Endothelial cell of umbilical vein (primary cell): ENCODE results near the gene TRIM13. TPM values are rescaled to one million over a fixed set of nuclear protein-coding genes. Genes with fewer than 3 reads are reported as not detected.

ENCODE experiments used
- BruUV-seq: library from RNA; stranded (reverse); fragments of 400-500 nt; replicated peaks from 2 replicates; lab custom pipeline; 2021; lab: Mats Ljungman, UMichigan
- CTCF ChIA-PET: fragments of 300-600, 350-600 bp; sonication (Branson Sonifier 250); formaldehyde crosslinking; loops from one replicate; lab custom pipeline; 2021; ENCODE audit warnings: antibody characterized with exemption, inconsistent platforms; lab: Charles Lee
- POLR2A ChIA-PET: fragments of 300-600, 350-600 bp; sonication (Branson Sonifier 250); formaldehyde crosslinking; loops from one replicate; lab custom pipeline; 2021; ENCODE audit warnings: antibody characterized with exemption, inconsistent platforms; lab: Charles Lee
- DNase-seq: peaks from one replicate; pipeline ENCODE4 v3.0.0-alpha.2; 2011; ENCODE audit warnings: low read depth, low spot score
- FAIRE-seq: peaks from 2 replicates; lab custom pipeline; 2011; peaks lifted over from hg19 to GRCh38; lab: Jason Lieb, UNC
- H2AFZ ChIP-seq: 2 replicates; pipeline ENCODE4 v1.6.0; 2012; ENCODE audit warnings: low read depth, low read length, control low read depth, inconsistent platforms
- H3K27ac ChIP-seq: 2 replicates; pipeline ENCODE4 v1.5.1; 2011; ENCODE audit warnings: low read depth, mild to moderate bottlenecking, control low read depth, low read length, moderate library complexity; ENCODE audit not compliant: insufficient read depth
- H3K27me3 ChIP-seq, 2 experiments: 2 replicates each; pipeline versions ENCODE4 v1.6.0 to v1.6.1; 2011; ENCODE audit warnings: low read length in 2 of 2, mixed read lengths in 1 of 2; ENCODE audit not compliant: control insufficient read depth in 2 of 2, insufficient read depth in 2 of 2
- H3K36me3 ChIP-seq, 2 experiments: 2 replicates in 1 of 2; 3 replicates in 1 of 2; pipeline ENCODE4 v1.5.1; 2011; ENCODE audit warnings: low read length in 2 of 2, mild to moderate bottlenecking in 1 of 2, moderate library complexity in 1 of 2; ENCODE audit not compliant: control insufficient read depth in 2 of 2, insufficient read depth in 2 of 2; ENCODE audit errors: extremely low read depth in 1 of 2
- H3K4me1 ChIP-seq: 3 replicates; pipeline ENCODE4 v1.5.1; 2011; ENCODE audit warnings: mild to moderate bottlenecking, low read length; ENCODE audit not compliant: control insufficient read depth, insufficient read depth; ENCODE audit errors: extremely low read depth
- H3K4me2 ChIP-seq: 2 replicates; pipeline ENCODE4 v1.6.1; 2011; ENCODE audit warnings: low read length, control low read depth, mixed read lengths; ENCODE audit not compliant: insufficient read depth
- H3K4me3 ChIP-seq, 3 experiments: fragments of 200-600 bp in 1 of 3; sonication (generic), shearing (Covaris generic) in 1 of 3; replicated peaks in 1 of 3; 2 replicates each; pipeline ENCODE4 v1.5.1; 2011 to 2016; ENCODE audit warnings: control low read depth in 3 of 3, low read length in 3 of 3, mild to moderate bottlenecking in 2 of 3, inconsistent platforms in 1 of 3, low read depth in 1 of 3, moderate library complexity in 1 of 3; ENCODE audit not compliant: insufficient read depth in 1 of 3
- H3K79me2 ChIP-seq: 2 replicates; pipeline ENCODE4 v1.6.0; 2012; ENCODE audit warnings: low read length, inconsistent platforms; ENCODE audit not compliant: control insufficient read depth, insufficient read depth
- H3K9ac ChIP-seq: replicated peaks from 2 replicates; pipeline ENCODE3; 2011; ENCODE audit warnings: low read length, control low read depth; ENCODE audit not compliant: insufficient read depth; ENCODE audit errors: extremely low read depth
- H3K9me1 ChIP-seq: replicated peaks from 3 replicates; pipeline ENCODE4 v1.6.0; 2011; ENCODE audit warnings: mild to moderate bottlenecking, low read length; ENCODE audit not compliant: control insufficient read depth, insufficient read depth; ENCODE audit errors: extremely low read depth
- H3K9me3 ChIP-seq: replicated peaks from 2 replicates; pipeline ENCODE4 v1.5.1; 2012; ENCODE audit warnings: low read length, inconsistent platforms; ENCODE audit not compliant: control insufficient read depth, insufficient read depth
- H4K20me1 ChIP-seq: replicated peaks from 2 replicates; pipeline ENCODE3; 2011; ENCODE audit warnings: mild to moderate bottlenecking, low read length; ENCODE audit not compliant: control insufficient read depth, insufficient read depth; ENCODE audit errors: extremely low read depth
- CTCF ChIP-seq, 2 donors: IDR thresholded peaks; 1 replicate in 1 of 2; 2 replicates in 1 of 2; pipeline ENCODE4 v1.5.1; 2011; ENCODE audit warnings: low read length in 2 of 2, mild to moderate bottlenecking in 2 of 2, moderate library complexity in 2 of 2, control low read depth in 1 of 2, inconsistent platforms in 1 of 2, low read depth in 1 of 2; ENCODE audit not compliant: insufficient read depth in 1 of 2; ENCODE audit errors: extremely low read depth in 1 of 2
- EZH2 ChIP-seq: IDR thresholded peaks from 2 replicates; pipeline ENCODE4 v1.6.1; 2012; ENCODE audit warnings: borderline replicate concordance, low read depth, mild to moderate bottlenecking, moderate library complexity, low read length, inconsistent platforms; ENCODE audit not compliant: severe bottlenecking
- FOS ChIP-seq: IDR thresholded peaks from 2 replicates; pipeline ENCODE4 v1.6.1; 2011; ENCODE audit warnings: mild to moderate bottlenecking, low read length, moderate library complexity, borderline replicate concordance; ENCODE audit not compliant: insufficient read depth
- GATA2 ChIP-seq: IDR thresholded peaks from 2 replicates; pipeline ENCODE4 v1.7.0; 2011; ENCODE audit warnings: low read depth, mild to moderate bottlenecking, moderate library complexity, mixed read lengths, low read length; ENCODE audit not compliant: insufficient read length, insufficient read depth
- JUN ChIP-seq: IDR thresholded peaks from 2 replicates; pipeline ENCODE4 v1.6.1; 2011; ENCODE audit warnings: borderline replicate concordance, low read depth; ENCODE audit not compliant: insufficient read length, insufficient read depth
- MAX ChIP-seq: IDR thresholded peaks from 2 replicates; pipeline ENCODE4 v1.6.1; 2011; ENCODE audit not compliant: insufficient read depth, insufficient read length
- MYC ChIP-seq: IDR thresholded peaks from one replicate; pipeline ENCODE4 v1.6.1; 2011; ENCODE audit warnings: mild to moderate bottlenecking, low read depth, low read length
- POLR2A ChIP-seq: IDR thresholded peaks from 2 replicates; pipeline ENCODE4 v1.6.1; 2012; ENCODE audit warnings: low read depth, mild to moderate bottlenecking, control low read depth, low read length
- POLR2AphosphoS5 ChIP-seq: IDR thresholded peaks from 2 replicates; pipeline ENCODE4 v1.6.1; 2012; ENCODE audit warnings: low read depth, mild to moderate bottlenecking, control low read depth, low read length, moderate library complexity; ENCODE audit not compliant: insufficient read depth
- dilution Hi-C: fragments of 300-500 bp; cut with MboI; formaldehyde crosslinking; loops from one replicate; pipeline ENCODE4 v1.15.0; 2019; ENCODE audit warnings: low sequenced_read_pairs; ENCODE audit not compliant: extremely low pct_ligation_motif_present
- intact Hi-C: fragments of 100-400 bp; cut with micrococcal nuclease; formaldehyde crosslinking; loops from one replicate; pipeline ENCODE4 v1.10.0; 2022
- polyA plus RNA-seq, 4 experiments: library from polyadenylated mRNA; depleted of rRNA in 3 of 4; stranded (reverse) in 3 of 4; unstranded in 1 of 4; fragments of >200 nt; gene quantifications; 2 replicates each; pipeline versions ENCODE4 v1.2.1 to v1.2.3, GENCODE V29; 2011 to 2012; ENCODE audit warnings: missing spikeins in 1 of 4
- total RNA-seq: library from RNA; stranded (reverse); gene quantifications from 2 replicates; pipeline ENCODE4 v1.2.3, GENCODE V29; 2021

The TRIM13 gene
- total and polyA plus RNA-seq, 2 donors (not counting 3 experiments of a cell fraction or from before 2014, with no cell fraction given): 12.5 to 28.2 TPM

- no peak for DNase-seq
- dilution Hi-C loops: no loop called here
- ChIA-PET POLR2A (no interaction called here), CTCF (interaction anchor here (3.1 kb wide), 1 partner anchor 14 kb away, joined by 14 read pairs; the partner anchor contains the start of gene TRIM13)
- Histone ChIP-seq H3K9me1 (peaks cover 6% of the 10 kb centered on the region), H3K9me3 (no peaks in the 10 kb centered on the region), H3K4me1 (peaks cover 4% of the 10 kb centered on the region), H3K27me3 (no peaks in the 10 kb centered on the region), H3K79me2 (peaks cover 60% of the 10 kb centered on the region), H2AFZ (no peak overlapping the region), H3K27ac (no peak overlapping the region), H4K20me1 (peaks cover 4% of the 10 kb centered on the region), H3K4me3 (no peak overlapping the region), H3K36me3 (peaks cover 4 to 20% of the 10 kb centered on the region in 2 experiments), H3K4me2 (no peak overlapping the region), H3K9ac (no peak overlapping the region)
- intact Hi-C loops: no loop called here
- FAIRE-seq: no peak
- no TSS peak for BruUV-seq
- no peak for TF ChIP-seq JUN
- TF ChIP-seq POLR2AphosphoS5: no peak
- TF ChIP-seq CTCF (IDR thresholded peaks at IDR 0.05; ENCODE audit: extremely low read depth in 1 of 2, insufficient read depth in 1 of 2, low read depth in 1 of 2, low read length in 2 of 2): no peak
- TF ChIP-seq MYC: no peak
- TF ChIP-seq GATA2: no peak
- TF ChIP-seq MAX: no peak
- TF ChIP-seq EZH2: no peak
- TF ChIP-seq FOS: no peak
- no peak for TF ChIP-seq POLR2A
Observed at GRCh38 chr13:50011461-50011860, 14.6 kb downstream of the TRIM13 start.
